ENCODE results near the gene LSAMP.

DNA sequence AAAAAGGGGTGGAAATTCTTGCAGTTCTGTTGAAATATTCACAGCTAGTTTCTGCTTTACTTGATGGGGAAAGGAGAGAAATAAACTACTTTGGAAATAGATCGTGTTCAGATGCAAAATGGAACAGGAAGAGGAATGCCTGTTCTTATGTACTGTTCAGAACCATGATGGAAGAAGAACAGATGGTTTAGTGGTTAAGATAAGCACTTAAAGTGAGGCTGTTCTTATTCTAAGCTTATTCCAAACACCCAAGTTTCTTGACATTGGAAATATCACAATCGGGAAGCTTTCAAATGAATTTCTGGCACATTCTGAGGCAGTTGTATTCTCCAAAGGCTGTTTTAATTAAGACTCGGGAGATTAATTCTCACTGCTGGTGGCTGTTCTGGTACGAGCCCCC, 228.5 kb downstream of the LSAMP start:
- no peak for TF ChIP-seq POLR2A (IDR thresholded peaks at IDR 0.05; ENCODE audit: low read depth, low read length)
- TF ChIP-seq, protein P1, sequence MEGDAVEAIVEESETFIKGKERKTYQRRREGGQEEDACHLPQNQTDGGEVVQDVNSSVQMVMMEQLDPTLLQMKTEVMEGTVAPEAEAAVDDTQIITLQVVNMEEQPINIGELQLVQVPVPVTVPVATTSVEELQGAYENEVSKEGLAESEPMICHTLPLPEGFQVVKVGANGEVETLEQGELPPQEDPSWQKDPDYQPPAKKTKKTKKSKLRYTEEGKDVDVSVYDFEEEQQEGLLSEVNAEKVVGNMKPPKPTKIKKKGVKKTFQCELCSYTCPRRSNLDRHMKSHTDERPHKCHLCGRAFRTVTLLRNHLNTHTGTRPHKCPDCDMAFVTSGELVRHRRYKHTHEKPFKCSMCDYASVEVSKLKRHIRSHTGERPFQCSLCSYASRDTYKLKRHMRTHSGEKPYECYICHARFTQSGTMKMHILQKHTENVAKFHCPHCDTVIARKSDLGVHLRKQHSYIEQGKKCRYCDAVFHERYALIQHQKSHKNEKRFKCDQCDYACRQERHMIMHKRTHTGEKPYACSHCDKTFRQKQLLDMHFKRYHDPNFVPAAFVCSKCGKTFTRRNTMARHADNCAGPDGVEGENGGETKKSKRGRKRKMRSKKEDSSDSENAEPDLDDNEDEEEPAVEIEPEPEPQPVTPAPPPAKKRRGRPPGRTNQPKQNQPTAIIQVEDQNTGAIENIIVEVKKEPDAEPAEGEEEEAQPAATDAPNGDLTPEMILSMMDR (conservative IDR thresholded peaks at IDR 0.05; ENCODE audit: low read depth, low read length) = no peak
- TF ChIP-seq MXI1 (IDR thresholded peaks at IDR 0.05; ENCODE audit: borderline replicate concordance, low read depth, low read length) = no peak
- TF ChIP-seq FOS (IDR thresholded peaks at IDR 0.05; ENCODE audit: low read depth, low read length) = no peak
- no peak for TF ChIP-seq CHD1 (IDR thresholded peaks at IDR 0.05; ENCODE audit: low read depth, low read length)
- TF ChIP-seq BHLHE40 (IDR thresholded peaks at IDR 0.05; ENCODE audit: low read depth, low read length) = no peak
- TF ChIP-seq NFE2L2 (IDR thresholded peaks at IDR 0.05; ENCODE audit: low read depth, low read length) = no peak
- no peak for TF ChIP-seq CEBPB (IDR thresholded peaks at IDR 0.05; ENCODE audit: low read depth, low read length)
